Endothelial cell (in vitro differentiated cells): ENCODE measurements around the gene OS9. TPM values are rescaled to one million over a fixed set of nuclear protein-coding genes. Genes with fewer than 3 reads are reported as not detected.

Experiments used
- DNase-seq: peaks from one replicate; pipeline ENCODE4 v3.0.0; 2021; ENCODE audit warnings: low spot score
- H3K27ac Mint-ChIP-seq: one replicate; pipeline ENCODE4 v1.8.0; 2021; ENCODE audit warnings: mixed read lengths, inconsistent platforms; ENCODE audit not compliant: unreplicated experiment
- H3K27me3 Mint-ChIP-seq: one replicate; pipeline ENCODE4 v1.8.0; 2021; ENCODE audit warnings: mild to moderate bottlenecking, moderate library complexity, mixed read lengths, inconsistent platforms; ENCODE audit not compliant: unreplicated experiment
- H3K36me3 Mint-ChIP-seq: one replicate; pipeline ENCODE4 v1.8.0; 2021; ENCODE audit warnings: mild to moderate bottlenecking, low read depth, mixed read lengths, inconsistent platforms; ENCODE audit not compliant: unreplicated experiment
- H3K4me1 Mint-ChIP-seq: one replicate; pipeline ENCODE4 v1.8.0; 2021; ENCODE audit warnings: mild to moderate bottlenecking, mixed read lengths, inconsistent platforms; ENCODE audit not compliant: unreplicated experiment
- H3K4me3 Mint-ChIP-seq: one replicate; pipeline ENCODE4 v1.8.0; 2021; ENCODE audit warnings: mild to moderate bottlenecking, mixed read lengths, inconsistent platforms; ENCODE audit not compliant: unreplicated experiment
- H3K9me3 Mint-ChIP-seq: one replicate; pipeline ENCODE4 v1.8.0; 2021; ENCODE audit warnings: mixed read lengths, inconsistent platforms; ENCODE audit not compliant: unreplicated experiment
- CTCF ChIP-seq: fragments of 200-600 bp; sonication (generic); IDR thresholded peaks from one replicate; pipeline ENCODE4 v1.5.0; 2021; ENCODE audit warnings: antibody characterized with exemption; ENCODE audit not compliant: unreplicated experiment
- total RNA-seq: library from RNA; stranded (reverse); fragmentation: NEBNext Ultra II Directional; extraction: Animal tissue kit (Norgen Biotek cat#: 25700); gene quantifications from one replicate; pipeline ENCODE4 v1.2.1, GENCODE V29; 2021; ENCODE audit not compliant: unreplicated experiment

The OS9 gene
- total RNA-seq, 1 donor from 2014 or later = 220 TPM

- H3K27me3 Mint-ChIP-seq = peaks cover 32% of the 10 kb centered on the region
Observed at GRCh38 chr12:57751788-57752667, 58.1 kb downstream of the OS9 start, which contains the start of gene CDK4. Gene CDK4, minus strand, starts transcription at chr12:57752310. Its CDS starts 593 bp downstream, at chr12:57751717.

GRCh38 chr12:57752668-57753000 is 58.7 kb downstream of the OS9 start:
- Mint-ChIP-seq H3K27me3 (peaks cover 32% of the 10 kb centered on the region), H3K27ac (peak overlapping the region; percentile 85), H3K4me1 (peaks cover 42% of the 10 kb centered on the region), H3K36me3 (peaks cover 47% of the 10 kb centered on the region), H3K9me3 (no peaks in the 10 kb centered on the region), H3K4me3 (peak overlapping the region; percentile 100)
- no peak for TF ChIP-seq CTCF
- DNase-seq = no peak

More at GRCh38 chr12:57751788-57752667, 58.1 kb downstream of the OS9 start, which contains the start of gene CDK4:
- H3K4me3 Mint-ChIP-seq = peak within 1 kb of the TSS; percentile 100
- no peak for TF ChIP-seq CTCF
- H3K27ac Mint-ChIP-seq = peak within 1 kb of the TSS; percentile 99
- peaks cover 51% of the 10 kb centered on the region for H3K36me3 Mint-ChIP-seq
- no peaks in the 10 kb centered on the region for H3K9me3 Mint-ChIP-seq
- H3K4me1 Mint-ChIP-seq = peaks cover 46% of the 10 kb centered on the region
- peak; percentile 98 for DNase-seq

GRCh38 chr12:57753756-57754337 is 59.9 kb downstream of the OS9 start:
- Mint-ChIP-seq H3K9me3 (no peaks in the 10 kb centered on the region), H3K36me3 (peaks cover 40% of the 10 kb centered on the region), H3K27ac (peak overlapping the region; percentile 88), H3K4me1 (peaks cover 39% of the 10 kb centered on the region), H3K4me3 (peak overlapping the region; percentile 96), H3K27me3 (peaks cover 35% of the 10 kb centered on the region)
- TF ChIP-seq CTCF = no peak
- DNase-seq = no peak

- Mint-ChIP-seq H3K9me3 (no peaks in the 10 kb centered on the region), H3K36me3 (peaks cover 35% of the 10 kb centered on the region), H3K27me3 (peaks cover 35% of the 10 kb centered on the region), H3K27ac (peak within 1 kb of the TSS; percentile 88), H3K4me1 (peaks cover 39% of the 10 kb centered on the region), H3K4me3 (peak within 1 kb of the TSS; percentile 96)
- TF ChIP-seq CTCF = no peak
- DNase-seq = no peak
Observed at GRCh38 chr12:57754411-57755193, 60.7 kb downstream of the OS9 start, which contains the start of gene MARCHF9. Gene MARCHF9, plus strand, starts transcription at chr12:57755103. Its CDS starts 426 bp downstream, at chr12:57755529.
